Suprapubic skin (tissue), 3 donors: Measurements from ENCODE around the gene LELP1.

Source experiments
- EP300 ChIP-seq: sonication (generic); formaldehyde crosslinking; IDR thresholded peaks from one replicate; pipeline ENCODE4 v1.6.1; 2017; ENCODE audit warnings: antibody characterized with exemption
- POLR2A ChIP-seq, 2 donors: fragments of 450-650 bp; IDR thresholded peaks; one replicate each; pipeline ENCODE4 v1.6.1; 2017; ENCODE audit warnings: antibody characterized with exemption in 2 of 2, mild to moderate bottlenecking in 2 of 2, moderate library complexity in 2 of 2
- TF ChIP-seq, protein P1 (sequence below), 2 donors: fragments of 200-600 bp in 1 of 2; fragments of 450-650 bp in 1 of 2; sonication (generic) in 1 of 2; IDR thresholded peaks; one replicate each; pipeline ENCODE4 v1.5.1; 2016 to 2019; ENCODE audit warnings: antibody characterized with exemption in 2 of 2, mild to moderate bottlenecking in 1 of 2, moderate library complexity in 1 of 2

DNA sequence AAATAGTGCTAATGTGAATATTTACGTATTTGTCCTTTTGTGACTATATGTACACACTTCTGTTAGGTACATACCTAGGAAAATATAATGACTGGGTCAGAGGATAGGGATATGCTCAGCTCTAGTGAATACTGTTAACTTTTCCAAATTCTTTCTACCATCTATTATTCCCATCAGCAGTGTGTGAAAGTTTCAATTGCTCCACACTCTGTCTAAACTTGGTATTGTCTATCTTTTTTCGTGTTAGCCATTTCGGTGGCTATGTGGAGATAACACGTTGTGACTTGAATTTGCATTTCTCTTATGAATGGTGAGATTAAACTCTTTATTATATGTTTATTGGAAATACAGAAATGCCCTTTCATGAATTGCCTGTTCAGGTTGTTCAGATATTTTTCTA is 22.7 kb upstream of the LELP1 start:
- TF ChIP-seq EP300: no peak
- TF ChIP-seq, protein P1, sequence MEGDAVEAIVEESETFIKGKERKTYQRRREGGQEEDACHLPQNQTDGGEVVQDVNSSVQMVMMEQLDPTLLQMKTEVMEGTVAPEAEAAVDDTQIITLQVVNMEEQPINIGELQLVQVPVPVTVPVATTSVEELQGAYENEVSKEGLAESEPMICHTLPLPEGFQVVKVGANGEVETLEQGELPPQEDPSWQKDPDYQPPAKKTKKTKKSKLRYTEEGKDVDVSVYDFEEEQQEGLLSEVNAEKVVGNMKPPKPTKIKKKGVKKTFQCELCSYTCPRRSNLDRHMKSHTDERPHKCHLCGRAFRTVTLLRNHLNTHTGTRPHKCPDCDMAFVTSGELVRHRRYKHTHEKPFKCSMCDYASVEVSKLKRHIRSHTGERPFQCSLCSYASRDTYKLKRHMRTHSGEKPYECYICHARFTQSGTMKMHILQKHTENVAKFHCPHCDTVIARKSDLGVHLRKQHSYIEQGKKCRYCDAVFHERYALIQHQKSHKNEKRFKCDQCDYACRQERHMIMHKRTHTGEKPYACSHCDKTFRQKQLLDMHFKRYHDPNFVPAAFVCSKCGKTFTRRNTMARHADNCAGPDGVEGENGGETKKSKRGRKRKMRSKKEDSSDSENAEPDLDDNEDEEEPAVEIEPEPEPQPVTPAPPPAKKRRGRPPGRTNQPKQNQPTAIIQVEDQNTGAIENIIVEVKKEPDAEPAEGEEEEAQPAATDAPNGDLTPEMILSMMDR (IDR thresholded peaks at IDR 0.05): no peak
- TF ChIP-seq POLR2A (IDR thresholded peaks at IDR 0.05): no peak
